ENCODE data around the gene GNAQ. TPM values are rescaled to one million over a fixed set of nuclear protein-coding genes. Genes with fewer than 3 reads are reported as not detected.
"Not testable (repeated sequence)": the region's sequence is repeated elsewhere in the genome, so short reads cannot be mapped to it uniquely, and the experiment has no call there.

Gene GNAQ
- total and polyA plus RNA-seq, 2 donors (not counting 1 experiment from before 2014, with no cell fraction given): 0.60 to 1.4 TPM

DNA sequence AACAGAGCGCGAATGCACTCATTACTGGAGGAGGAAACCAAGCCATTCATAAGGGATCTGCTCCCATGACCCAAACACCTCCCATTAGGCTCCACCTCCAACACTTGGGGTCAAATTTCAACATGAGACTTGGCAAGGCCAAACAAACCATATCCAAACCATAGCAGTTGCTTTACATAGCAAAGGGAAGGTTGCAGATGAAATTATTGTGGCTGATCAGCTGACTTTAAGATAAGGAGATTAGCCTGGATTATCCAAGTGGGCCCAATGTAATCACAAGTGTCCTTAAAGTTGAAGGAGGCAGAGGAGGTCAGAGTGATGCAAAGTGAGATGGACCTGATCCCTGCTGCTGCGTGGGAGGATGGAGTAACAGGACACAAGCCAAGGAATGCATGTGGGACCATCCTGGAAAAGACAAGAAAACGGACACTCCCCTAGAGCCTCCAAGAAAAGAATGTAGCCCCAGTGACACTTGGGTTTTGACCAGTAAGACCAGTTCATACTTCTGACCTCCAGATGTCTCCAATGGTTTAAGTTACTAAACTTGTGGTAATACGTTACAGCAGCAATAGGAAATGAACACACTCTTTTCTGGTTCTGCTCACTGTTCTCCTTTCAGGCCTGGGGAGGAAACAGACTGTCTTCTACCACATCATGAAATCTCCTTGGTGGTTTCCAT lies 167.3 kb downstream of the GNAQ start:
- no peak overlapping the region for H3K4me3 Mint-ChIP-seq
- DNase-seq (no peak), ATAC-seq (ENCODE audit: low read depth) (no peak)
- intact Hi-C loops (cut with micrococcal nuclease): no loop called here
- Histone ChIP-seq H3K9ac (ENCODE audit: low read length) (no peak overlapping the region), H2AFZ (ENCODE audit: insufficient read depth, low read depth, low read length, poor library complexity, severe bottlenecking) (no peak overlapping the region), H3K4me2 (replicated peaks; ENCODE audit: low read depth, low read length, poor library complexity, severe bottlenecking) (no peak overlapping the region), H3K27ac (ENCODE audit: low read length in 2 of 2) (no peak overlapping the region), H4K20me1 (ENCODE audit: control insufficient read depth, insufficient read depth, low read length, poor library complexity, severe bottlenecking) (no peaks in the 10 kb centered on the region), H3K9me3 (ENCODE audit: control extremely low read depth in 1 of 3, control insufficient read depth in 2 of 3, insufficient read depth in 1 of 3, low read length in 2 of 3) (peaks cover 0 to 19% (median 0%) of the 10 kb centered on the region in 3 donors), H3K27me3 (replicated peaks in 1 of 4; ENCODE audit: control extremely low read depth in 1 of 4, control insufficient read depth in 3 of 4, insufficient read depth in 4 of 4, low read length in 3 of 4) (no peaks in the 10 kb centered on the region), H3K36me3 (replicated peaks in 1 of 2; ENCODE audit: control extremely low read depth in 1 of 2, control insufficient read depth in 1 of 2, extremely low read depth in 1 of 2, insufficient read depth in 2 of 2, low read length in 1 of 2) (no peaks in the 10 kb centered on the region), H3K4me1 (ENCODE audit: control insufficient read depth in 2 of 2, insufficient read depth in 2 of 2, low read length in 2 of 2) (no peaks in the 10 kb centered on the region), H3K79me2 (ENCODE audit: control insufficient read depth, insufficient read depth, low read length) (no peaks in the 10 kb centered on the region), H3K4me3 (ENCODE audit: control extremely low read depth in 1 of 5, extremely low read depth in 1 of 5, insufficient read depth in 1 of 5, low read depth in 2 of 5, low read length in 4 of 5) (no peak overlapping the region)
- peaks cover 7% of the 10 kb centered on the region for H3K9me3 Mint-ChIP-seq (ENCODE audit: insufficient read depth)
- no peak for TF ChIP-seq EZH2 (IDR thresholded peaks at IDR 0.05; ENCODE audit: borderline replicate concordance, insufficient read depth, low read depth, low read length, poor library complexity, severe bottlenecking)
- TF ChIP-seq, protein P1, sequence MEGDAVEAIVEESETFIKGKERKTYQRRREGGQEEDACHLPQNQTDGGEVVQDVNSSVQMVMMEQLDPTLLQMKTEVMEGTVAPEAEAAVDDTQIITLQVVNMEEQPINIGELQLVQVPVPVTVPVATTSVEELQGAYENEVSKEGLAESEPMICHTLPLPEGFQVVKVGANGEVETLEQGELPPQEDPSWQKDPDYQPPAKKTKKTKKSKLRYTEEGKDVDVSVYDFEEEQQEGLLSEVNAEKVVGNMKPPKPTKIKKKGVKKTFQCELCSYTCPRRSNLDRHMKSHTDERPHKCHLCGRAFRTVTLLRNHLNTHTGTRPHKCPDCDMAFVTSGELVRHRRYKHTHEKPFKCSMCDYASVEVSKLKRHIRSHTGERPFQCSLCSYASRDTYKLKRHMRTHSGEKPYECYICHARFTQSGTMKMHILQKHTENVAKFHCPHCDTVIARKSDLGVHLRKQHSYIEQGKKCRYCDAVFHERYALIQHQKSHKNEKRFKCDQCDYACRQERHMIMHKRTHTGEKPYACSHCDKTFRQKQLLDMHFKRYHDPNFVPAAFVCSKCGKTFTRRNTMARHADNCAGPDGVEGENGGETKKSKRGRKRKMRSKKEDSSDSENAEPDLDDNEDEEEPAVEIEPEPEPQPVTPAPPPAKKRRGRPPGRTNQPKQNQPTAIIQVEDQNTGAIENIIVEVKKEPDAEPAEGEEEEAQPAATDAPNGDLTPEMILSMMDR (IDR thresholded peaks at IDR 0.05): no peak
- ChIA-PET CTCF (no interaction called here), POLR2A (no interaction called here)
- H3K4me1 Mint-ChIP-seq: no peaks in the 10 kb centered on the region
- WGBS (ENCODE audit: insufficient coverage): 62% methylated on average over 2 of the region's 5 CpGs
- no peak overlapping the region for H3K27ac Mint-ChIP-seq
- H3K27me3 Mint-ChIP-seq: no peaks in the 10 kb centered on the region

GRCh38 chr9:77863638-77864037 lies 168.0 kb downstream of the GNAQ start:
- H3K4me2 ChIP-seq (replicated peaks; ENCODE audit: low read depth, low read length, poor library complexity, severe bottlenecking); DNase-seq; H3K27me3 ChIP-seq (replicated peaks in 1 of 4; ENCODE audit: control extremely low read depth in 1 of 4, control insufficient read depth in 3 of 4, insufficient read depth in 4 of 4, low read length in 3 of 4); H3K4me1 ChIP-seq (ENCODE audit: control insufficient read depth in 2 of 2, insufficient read depth in 2 of 2, low read length in 2 of 2); H3K4me3 ChIP-seq (ENCODE audit: control extremely low read depth in 1 of 5, extremely low read depth in 1 of 5, insufficient read depth in 1 of 5, low read depth in 2 of 5, low read length in 4 of 5); H3K79me2 ChIP-seq (ENCODE audit: control insufficient read depth, insufficient read depth, low read length); H3K36me3 ChIP-seq (replicated peaks in 1 of 2; ENCODE audit: control extremely low read depth in 1 of 2, control insufficient read depth in 1 of 2, extremely low read depth in 1 of 2, insufficient read depth in 2 of 2, low read length in 1 of 2); intact Hi-C loops (cut with micrococcal nuclease); H3K4me3 Mint-ChIP-seq; ATAC-seq (ENCODE audit: low read depth); H4K20me1 ChIP-seq (ENCODE audit: control insufficient read depth, insufficient read depth, low read length, poor library complexity, severe bottlenecking); CTCF ChIA-PET; H3K4me1 Mint-ChIP-seq; H2AFZ ChIP-seq (ENCODE audit: insufficient read depth, low read depth, low read length, poor library complexity, severe bottlenecking); H3K27ac Mint-ChIP-seq; POLR2A ChIA-PET; H3K9ac ChIP-seq (ENCODE audit: low read length); H3K27ac ChIP-seq (ENCODE audit: low read length in 2 of 2); H3K9me3 Mint-ChIP-seq (ENCODE audit: insufficient read depth); H3K27me3 Mint-ChIP-seq: not testable (repeated sequence)
- peaks cover 0 to 20% (median 0%) of the 10 kb centered on the region in 3 donors for H3K9me3 ChIP-seq (ENCODE audit: control extremely low read depth in 1 of 3, control insufficient read depth in 2 of 3, insufficient read depth in 1 of 3, low read length in 2 of 3)
- 75% methylated on average over 1 of the region's 5 CpGs for WGBS (ENCODE audit: insufficient coverage)

DNA sequence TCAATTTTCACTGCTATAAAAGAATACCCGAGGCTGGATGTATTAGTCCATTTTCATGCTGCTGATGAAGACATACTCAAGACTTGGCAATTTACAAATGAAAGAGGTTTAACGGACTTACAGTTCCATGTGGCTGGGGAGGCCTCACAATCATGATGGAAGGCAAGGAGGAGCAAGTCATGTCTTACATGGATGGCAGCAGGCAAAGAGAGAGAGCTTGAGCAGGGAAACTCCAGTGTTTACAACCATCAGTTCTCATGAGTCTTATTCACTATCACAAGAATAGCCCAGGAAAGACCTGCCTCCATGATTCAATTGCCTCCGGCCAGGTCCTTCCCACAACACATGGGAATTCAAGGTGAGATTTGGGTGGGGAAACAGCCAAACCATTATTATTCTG lies 170.7 kb downstream of the GNAQ start:
- H3K9me3 Mint-ChIP-seq (ENCODE audit: insufficient read depth): peaks cover 11% of the 10 kb centered on the region
- H2AFZ ChIP-seq (ENCODE audit: insufficient read depth, low read depth, low read length, poor library complexity, severe bottlenecking); H3K9ac ChIP-seq (ENCODE audit: low read length); H3K4me3 Mint-ChIP-seq; H4K20me1 ChIP-seq (ENCODE audit: control insufficient read depth, insufficient read depth, low read length, poor library complexity, severe bottlenecking); H3K4me1 Mint-ChIP-seq; intact Hi-C loops (cut with micrococcal nuclease); H3K36me3 ChIP-seq (replicated peaks in 1 of 2; ENCODE audit: control extremely low read depth in 1 of 2, control insufficient read depth in 1 of 2, extremely low read depth in 1 of 2, insufficient read depth in 2 of 2, low read length in 1 of 2); H3K27ac ChIP-seq (ENCODE audit: low read length in 2 of 2); H3K4me1 ChIP-seq (ENCODE audit: control insufficient read depth in 2 of 2, insufficient read depth in 2 of 2, low read length in 2 of 2); H3K4me2 ChIP-seq (replicated peaks; ENCODE audit: low read depth, low read length, poor library complexity, severe bottlenecking); H3K27ac Mint-ChIP-seq; POLR2A ChIA-PET; CTCF ChIA-PET; H3K27me3 ChIP-seq (replicated peaks in 1 of 4; ENCODE audit: control extremely low read depth in 1 of 4, control insufficient read depth in 3 of 4, insufficient read depth in 4 of 4, low read length in 3 of 4); H3K79me2 ChIP-seq (ENCODE audit: control insufficient read depth, insufficient read depth, low read length); ATAC-seq (ENCODE audit: low read depth); DNase-seq; H3K4me3 ChIP-seq (ENCODE audit: control extremely low read depth in 1 of 5, extremely low read depth in 1 of 5, insufficient read depth in 1 of 5, low read depth in 2 of 5, low read length in 4 of 5): not testable (repeated sequence)
- peaks cover 12% of the 10 kb centered on the region for H3K27me3 Mint-ChIP-seq
- WGBS (ENCODE audit: insufficient coverage): 100% methylated on average over 2 of the region's 3 CpGs
- peaks cover 0 to 23% (median 0%) of the 10 kb centered on the region in 3 donors for H3K9me3 ChIP-seq (ENCODE audit: control extremely low read depth in 1 of 3, control insufficient read depth in 2 of 3, insufficient read depth in 1 of 3, low read length in 2 of 3)

Measured in B cell (primary cell).